OCI-LY7 (cell line): ENCODE results near the gene APOC1.

Experiments used
- CTCF ChIP-seq: fragments of 200-600 bp; sonication (generic); conservative IDR thresholded peaks from 2 replicates; pipeline ENCODE4 v1.5.1; 2014; ENCODE audit warnings: mild to moderate bottlenecking, antibody characterized with exemption, low read length, moderate library complexity, mixed read lengths
- EZH2phosphoT487 ChIP-seq: fragments of 200-600 bp; sonication (generic); IDR thresholded peaks from 2 replicates; pipeline ENCODE4 v1.6.1; 2018; ENCODE audit warnings: low read depth, borderline replicate concordance, mild to moderate bottlenecking, mixed run types, antibody characterized with exemption, low read length, moderate library complexity, mixed read lengths

GRCh38 chr19:44894052-44894400 lies 20.4 kb upstream of the APOC1 start:
- TF ChIP-seq CTCF = no peak
- TF ChIP-seq EZH2phosphoT487 = no peak
